GM23248 (cell line): ENCODE measurements around the gene RITA1.

ENCODE experiments used
- EZH2 ChIP-seq: fragments of 200-600 bp; sonication (generic); IDR thresholded peaks from 2 replicates; pipeline ENCODE4 v1.6.1; 2018; ENCODE audit warnings: antibody characterized with exemption, mild to moderate bottlenecking; ENCODE audit not compliant: insufficient read depth, poor library complexity, severe bottlenecking
- EZH2phosphoT487 ChIP-seq: fragments of 200-600 bp; sonication (generic); IDR thresholded peaks from 2 replicates; pipeline ENCODE4 v1.6.1; 2018; ENCODE audit warnings: antibody characterized with exemption, moderate library complexity, mild to moderate bottlenecking, low read depth; ENCODE audit not compliant: insufficient read depth

GRCh38 chr12:113143959-113144358 is 41.6 kb upstream of the RITA1 start:
- TF ChIP-seq EZH2 (no peak), EZH2phosphoT487 (no peak)
